ENCODE data around the gene PTPRD. TPM values are rescaled to one million over a fixed set of nuclear protein-coding genes. Genes with fewer than 3 reads are reported as not detected.

The PTPRD gene
- total RNA-seq, 1 donor from 2014 or later, result 20.9 TPM

- no peak for DNase-seq (ENCODE audit: low spot score)
Observed at GRCh38 chr9:8904771-8905515, 1707.9 kb downstream of the PTPRD start.

GRCh38 chr9:8903077-8903476 is 1709.7 kb downstream of the PTPRD start:
- no peak for DNase-seq (ENCODE audit: low spot score)

- no peak for DNase-seq (ENCODE audit: low spot score)
Observed at GRCh38 chr9:8901146-8901545, 1711.7 kb downstream of the PTPRD start.

DNA sequence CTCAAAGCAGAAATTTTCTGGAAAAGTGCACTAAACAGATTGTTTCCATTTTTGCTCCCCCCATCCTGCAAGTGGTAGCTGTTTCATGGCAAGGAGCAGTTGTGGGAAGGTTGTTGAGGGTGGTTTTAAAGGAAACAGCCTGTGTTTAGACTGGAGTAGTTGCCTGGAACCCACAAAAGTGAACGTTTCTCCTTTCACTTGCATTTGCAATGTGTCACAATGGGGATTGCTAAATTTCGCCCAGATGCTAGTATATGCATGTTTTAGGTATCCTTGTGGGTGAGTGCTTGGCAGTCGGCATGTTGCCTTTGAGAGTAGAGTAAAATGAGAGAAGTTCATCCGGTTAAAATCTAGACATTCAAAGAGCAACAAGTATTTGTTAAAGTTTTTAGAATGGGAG is 1713.3 kb downstream of the PTPRD start:
- DNase-seq (ENCODE audit: low spot score), result no peak

DNA sequence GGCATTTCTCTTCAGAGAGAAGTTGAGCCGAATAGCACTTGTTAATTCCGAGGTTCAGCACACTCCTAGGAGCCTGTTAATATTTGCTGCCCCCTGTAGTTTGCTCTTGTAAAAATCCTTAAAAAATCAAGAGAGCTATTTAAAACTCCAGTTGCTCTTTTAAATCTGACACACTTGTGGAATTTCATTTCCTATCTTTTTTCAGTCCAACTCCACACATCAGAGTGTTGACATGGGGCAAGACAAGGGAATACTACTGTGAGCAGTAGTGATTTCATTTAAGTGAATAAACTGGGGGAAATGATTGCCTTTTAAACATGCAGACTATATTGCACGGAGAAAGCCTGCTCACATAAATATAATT is 1717.0 kb downstream of the PTPRD start:
- no peak for DNase-seq (ENCODE audit: low spot score)

DNA sequence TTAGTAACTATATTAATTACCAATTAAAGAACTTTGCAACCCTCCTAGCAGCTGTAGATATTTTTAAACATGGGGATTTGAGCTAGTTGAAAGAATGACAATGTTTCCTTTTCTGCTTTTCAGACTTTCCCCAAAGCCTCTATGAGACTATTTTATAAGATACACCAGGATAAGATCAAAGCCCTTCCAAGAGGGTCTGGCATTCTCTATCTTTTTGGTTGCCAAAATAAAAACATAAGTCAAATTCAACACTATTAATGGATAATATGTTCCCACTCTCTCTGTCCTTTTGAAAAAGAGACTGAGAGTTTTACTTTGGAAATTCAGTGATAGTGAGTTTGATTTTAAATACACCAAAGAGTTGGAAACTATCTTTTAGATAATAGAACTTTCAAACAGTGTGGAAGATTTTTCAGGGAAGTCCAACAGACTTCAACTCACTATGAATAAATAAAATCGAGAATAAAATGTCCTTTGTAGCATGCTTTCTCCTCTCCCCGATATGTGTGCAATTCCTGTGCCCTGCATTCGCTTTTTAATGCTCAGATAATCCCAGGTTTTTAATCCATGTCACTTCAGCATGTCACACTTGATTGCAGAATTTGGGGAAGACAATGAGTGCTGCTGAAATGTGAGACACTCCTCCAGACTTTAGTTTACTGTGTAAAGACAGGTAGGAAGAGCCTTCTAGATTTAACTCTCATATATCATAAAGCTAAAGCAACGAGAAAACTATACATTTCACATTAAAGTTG is 1717.5 kb downstream of the PTPRD start:
- DNase-seq (ENCODE audit: low spot score), result no peak

GRCh38 chr9:8890695-8891094 is 1722.1 kb downstream of the PTPRD start:
- no peak for DNase-seq (ENCODE audit: low spot score)

DNA sequence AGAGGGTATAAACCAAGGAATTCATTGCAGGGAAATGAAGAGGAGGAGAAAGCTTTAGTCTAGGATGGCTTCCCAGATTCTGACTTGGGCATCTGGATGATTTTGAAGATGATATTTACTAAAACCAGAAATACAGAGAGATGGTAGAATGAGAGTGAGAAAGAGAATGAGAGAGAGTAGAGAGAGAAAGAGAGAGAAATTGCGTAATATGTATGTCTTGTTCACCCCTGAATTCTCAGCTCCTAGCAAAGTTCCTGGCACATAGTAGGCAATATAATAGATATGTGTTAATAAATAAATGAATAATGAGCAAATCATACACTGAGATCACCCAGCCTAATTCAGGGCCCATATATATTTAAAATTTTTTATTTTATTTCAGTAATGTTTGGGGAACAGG is 1723.7 kb downstream of the PTPRD start:
- DNase-seq (ENCODE audit: low spot score), result no peak

GRCh38 chr9:8888591-8888990 is 1724.2 kb downstream of the PTPRD start:
- no peak for DNase-seq (ENCODE audit: low spot score)

DNA sequence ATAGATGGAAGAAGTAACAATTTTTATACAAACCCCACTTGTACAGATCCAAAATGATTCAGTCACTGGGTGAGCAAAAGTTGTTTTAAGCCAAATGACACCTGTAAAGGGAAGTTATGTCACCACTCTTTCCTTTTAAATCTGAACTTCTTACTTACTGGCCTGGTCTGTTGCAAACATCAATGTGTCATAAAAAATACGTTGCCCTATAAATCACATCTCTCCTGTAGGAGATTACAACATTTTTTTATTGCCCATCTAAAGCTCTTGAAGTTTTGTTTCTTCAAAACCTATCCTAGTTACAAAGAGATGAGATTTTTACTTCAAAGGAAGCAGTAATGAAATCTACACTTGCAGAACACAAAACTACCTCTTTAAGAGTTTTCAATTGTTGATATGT is 1725.4 kb downstream of the PTPRD start:
- DNase-seq (ENCODE audit: low spot score), result no peak

DNA sequence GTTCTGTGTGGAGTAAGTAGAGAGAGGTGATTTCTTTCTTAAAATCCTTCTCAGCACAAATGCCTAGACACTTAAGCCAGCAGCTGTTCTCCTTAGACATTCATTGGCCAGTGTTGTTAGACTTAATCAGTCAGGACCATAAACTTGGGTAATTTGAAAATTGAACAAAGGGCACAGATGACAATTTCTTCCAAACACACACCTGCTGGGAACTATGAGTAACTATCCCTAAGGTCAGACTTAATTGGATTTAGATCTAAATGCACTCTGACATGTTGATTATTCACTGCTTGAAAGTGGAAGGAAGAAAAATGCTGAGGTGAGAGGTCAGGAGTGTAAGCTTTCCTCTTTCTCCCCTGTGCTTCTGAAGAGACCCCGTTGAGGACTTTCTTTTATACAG is 1729.5 kb downstream of the PTPRD start:
- DNase-seq (ENCODE audit: low spot score), result no peak

DNA sequence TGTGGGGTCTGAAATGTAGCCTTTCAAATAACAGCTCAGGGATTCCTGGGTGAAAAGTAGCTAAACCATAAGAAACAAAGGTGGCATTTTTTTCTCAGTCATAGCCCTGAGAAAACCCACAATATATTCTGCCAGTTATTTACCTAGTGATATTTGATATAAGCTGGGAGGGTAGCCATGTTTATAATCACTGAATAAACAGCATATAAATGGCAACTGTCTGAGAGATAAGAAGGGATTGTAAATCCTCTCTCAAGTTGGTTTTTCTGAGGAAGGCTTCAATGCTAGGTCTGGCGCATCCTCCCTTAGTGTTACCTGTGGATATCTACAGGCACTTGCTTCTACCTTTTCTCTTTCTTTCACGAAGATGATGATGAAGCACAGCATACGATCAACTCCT is 1732.7 kb downstream of the PTPRD start:
- DNase-seq (ENCODE audit: low spot score), result no peak

DNA sequence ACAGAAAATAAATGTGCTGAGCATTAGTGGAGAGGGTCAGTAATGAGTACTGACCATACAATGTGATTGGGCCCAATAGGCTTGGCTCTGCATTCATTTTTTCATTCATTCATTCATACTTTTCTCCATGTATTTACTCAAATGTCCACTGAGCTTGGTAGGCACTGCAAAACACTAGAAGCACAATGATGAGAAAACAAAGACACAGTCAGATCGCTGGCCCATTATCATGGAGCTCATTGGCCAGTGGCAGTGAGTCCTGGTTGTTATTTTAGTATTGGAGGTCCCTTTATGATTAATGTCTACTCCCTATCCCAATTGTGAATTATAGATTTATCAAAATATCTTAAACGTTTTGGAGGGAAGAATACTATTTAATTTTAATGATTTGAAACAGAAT is 1733.5 kb downstream of the PTPRD start:
- DNase-seq (ENCODE audit: low spot score), result no peak

DNA sequence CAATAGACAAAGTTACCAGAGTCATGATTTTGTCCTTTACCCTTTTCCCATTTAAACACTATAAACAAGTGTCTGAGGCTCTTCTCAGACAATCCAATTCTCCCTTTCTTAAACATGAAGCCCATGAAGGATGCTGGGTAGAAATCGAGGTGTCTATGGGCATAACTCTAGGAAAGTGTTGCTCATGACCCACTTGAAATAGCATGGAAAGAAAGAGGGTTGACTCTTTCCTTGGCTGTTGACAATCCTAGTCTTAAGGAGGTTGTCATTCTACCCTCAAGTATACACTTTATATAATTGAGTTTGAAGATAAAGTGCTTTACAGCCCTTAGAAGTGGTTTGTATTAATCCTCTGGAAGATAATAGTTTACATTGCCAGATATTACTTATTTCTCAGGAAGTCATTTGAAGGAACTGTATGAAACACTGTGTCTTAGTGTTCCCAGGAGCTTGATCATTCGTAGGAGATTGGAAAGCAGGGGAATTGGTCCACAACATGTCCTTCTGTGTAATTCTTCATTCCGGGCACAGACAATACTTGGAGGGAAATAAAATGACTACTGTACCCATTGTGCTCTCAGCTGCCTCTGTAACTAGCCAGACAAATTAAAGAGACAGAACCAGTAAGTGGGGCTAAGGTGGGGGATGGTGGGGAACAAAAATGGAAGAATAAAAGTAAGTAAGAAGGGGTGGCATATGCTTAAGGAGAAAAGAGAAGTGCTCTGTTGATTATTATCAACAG is 1734.9 kb downstream of the PTPRD start:
- DNase-seq (ENCODE audit: low spot score), result no peak

GRCh38 chr9:8876303-8876702 is 1736.5 kb downstream of the PTPRD start:
- DNase-seq (ENCODE audit: low spot score), result no peak

DNA sequence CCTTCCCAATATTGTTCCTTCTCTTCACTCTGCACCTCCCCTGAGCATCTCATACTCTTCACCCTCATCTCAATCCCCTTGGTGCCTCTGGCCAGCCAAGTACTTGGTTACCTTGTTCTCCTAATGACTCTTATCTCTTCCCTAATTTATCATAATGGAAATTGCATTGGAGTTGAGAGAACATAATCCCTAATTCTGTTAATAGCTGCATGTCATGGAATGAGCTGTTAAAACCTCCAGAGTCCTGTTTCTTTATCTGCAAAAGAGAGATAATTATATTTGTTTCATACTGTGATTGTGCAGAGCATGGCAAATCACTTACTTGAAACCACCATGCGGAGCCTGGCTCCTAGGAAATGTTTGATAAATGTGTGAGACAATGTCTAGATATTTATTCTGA is 1738.3 kb downstream of the PTPRD start:
- DNase-seq (ENCODE audit: low spot score), result no peak

GRCh38 chr9:8872802-8873201 is 1740.0 kb downstream of the PTPRD start:
- no peak for DNase-seq (ENCODE audit: low spot score)

GRCh38 chr9:8871796-8872445 is 1740.9 kb downstream of the PTPRD start:
- DNase-seq (ENCODE audit: low spot score), result no peak

DNA sequence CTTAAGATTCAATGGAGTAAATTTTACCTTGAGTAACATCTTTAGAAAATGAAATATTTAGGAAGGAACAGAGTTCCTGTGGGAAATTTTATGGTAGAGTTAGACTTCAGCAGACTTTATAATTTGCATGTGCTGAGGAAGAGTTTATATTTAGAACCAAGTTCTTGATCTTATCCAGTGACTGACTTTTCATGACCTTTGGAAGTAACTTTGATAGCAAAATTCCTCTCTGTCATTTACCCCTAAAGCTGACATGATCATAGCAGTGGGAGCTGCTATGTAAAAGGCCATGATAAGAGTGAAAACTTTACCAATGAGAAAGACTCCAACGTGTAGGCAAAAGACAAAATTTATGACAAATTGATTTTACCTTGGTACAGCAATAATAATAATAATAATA is 1741.4 kb downstream of the PTPRD start:
- DNase-seq (ENCODE audit: low spot score), result no peak

DNA sequence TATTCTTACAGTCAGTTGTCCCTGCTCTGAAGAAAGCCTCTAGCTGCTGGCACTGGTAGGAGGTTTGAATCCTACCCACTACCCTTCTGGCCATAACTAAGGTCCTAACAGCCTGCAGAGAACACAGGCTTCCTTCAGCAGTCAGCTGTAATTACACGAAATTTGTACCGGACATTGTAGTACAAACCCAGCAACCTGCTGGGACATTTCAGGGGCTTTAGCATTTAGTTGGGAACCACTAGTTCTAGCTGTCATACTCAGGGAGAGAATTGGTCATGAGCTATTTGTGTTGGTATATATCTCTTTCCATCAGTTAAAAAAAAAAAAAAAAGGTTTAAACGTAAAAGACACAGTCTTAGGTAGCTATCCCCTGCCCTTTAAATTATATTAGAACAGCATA is 1743.0 kb downstream of the PTPRD start:
- DNase-seq (ENCODE audit: low spot score), result no peak

GRCh38 chr9:8868632-8869031 is 1744.2 kb downstream of the PTPRD start:
- DNase-seq (ENCODE audit: low spot score), result no peak

GRCh38 chr9:8867148-8867547 is 1745.7 kb downstream of the PTPRD start:
- DNase-seq (ENCODE audit: low spot score), result no peak
